Lower lobe of right lung (tissue), 2 donors: ENCODE data around the gene PSD4. TPM values are rescaled to one million over a fixed set of nuclear protein-coding genes. Genes with fewer than 3 reads are reported as not detected.
A peak's percentile ranks its signal among the peaks of the same experiment; 100 is the strongest.

Experiments used
- ATAC-seq, 2 donors: fragments of 200-7000 bp; cut with Tn5 transposase; one replicate each; pipeline ENCODE4 v1.9.1; 2020 to 2022; ENCODE audit warnings: mild to moderate bottlenecking in 2 of 2, moderate library complexity in 2 of 2
- DNase-seq: peaks from one replicate; pipeline ENCODE4 v3.0.0-alpha.2; 2020
- H3K27ac ChIP-seq: fragments of 200-600 bp; one replicate; pipeline ENCODE4 v1.8.0; 2022
- H3K27me3 ChIP-seq: fragments of 200-600 bp; one replicate; pipeline ENCODE4 v1.8.0; 2022; ENCODE audit warnings: low read depth
- H3K36me3 ChIP-seq: fragments of 200-600 bp; one replicate; pipeline ENCODE4 v1.8.0; 2022; ENCODE audit warnings: mild to moderate bottlenecking
- H3K4me1 ChIP-seq: fragments of 200-600 bp; one replicate; pipeline ENCODE4 v1.8.0; 2022
- H3K4me3 ChIP-seq: fragments of 200-600 bp; one replicate; pipeline ENCODE4 v1.8.0; 2022; ENCODE audit warnings: mild to moderate bottlenecking
- H3K9me3 ChIP-seq: fragments of 200-600 bp; one replicate; pipeline ENCODE4 v1.8.0; 2022
- intact Hi-C: fragments of 100-400 bp; cut with DNase I; formaldehyde crosslinking; loops from one replicate; pipeline ENCODE4 v1.11.0; 2022
- total RNA-seq: library from RNA; stranded (reverse); fragmentation: NEBNext Ultra II Directional; extraction: Animal tissue kit (Norgen Biotek cat#: 25700); gene quantifications from one replicate; pipeline ENCODE4 v1.2.1, GENCODE V29; 2021
- TF ChIP-seq, protein P1 (sequence below): fragments of 200-600 bp; IDR thresholded peaks from one replicate; pipeline ENCODE4 v1.8.0; 2022; ENCODE audit warnings: antibody characterized with exemption, mild to moderate bottlenecking
- donor health status: DM: no; HTN: yes; CAD: no; lungs with severe emphysema.

The PSD4 gene
- total RNA-seq, 1 donor from 2014 or later, result 43.2 TPM

DNA sequence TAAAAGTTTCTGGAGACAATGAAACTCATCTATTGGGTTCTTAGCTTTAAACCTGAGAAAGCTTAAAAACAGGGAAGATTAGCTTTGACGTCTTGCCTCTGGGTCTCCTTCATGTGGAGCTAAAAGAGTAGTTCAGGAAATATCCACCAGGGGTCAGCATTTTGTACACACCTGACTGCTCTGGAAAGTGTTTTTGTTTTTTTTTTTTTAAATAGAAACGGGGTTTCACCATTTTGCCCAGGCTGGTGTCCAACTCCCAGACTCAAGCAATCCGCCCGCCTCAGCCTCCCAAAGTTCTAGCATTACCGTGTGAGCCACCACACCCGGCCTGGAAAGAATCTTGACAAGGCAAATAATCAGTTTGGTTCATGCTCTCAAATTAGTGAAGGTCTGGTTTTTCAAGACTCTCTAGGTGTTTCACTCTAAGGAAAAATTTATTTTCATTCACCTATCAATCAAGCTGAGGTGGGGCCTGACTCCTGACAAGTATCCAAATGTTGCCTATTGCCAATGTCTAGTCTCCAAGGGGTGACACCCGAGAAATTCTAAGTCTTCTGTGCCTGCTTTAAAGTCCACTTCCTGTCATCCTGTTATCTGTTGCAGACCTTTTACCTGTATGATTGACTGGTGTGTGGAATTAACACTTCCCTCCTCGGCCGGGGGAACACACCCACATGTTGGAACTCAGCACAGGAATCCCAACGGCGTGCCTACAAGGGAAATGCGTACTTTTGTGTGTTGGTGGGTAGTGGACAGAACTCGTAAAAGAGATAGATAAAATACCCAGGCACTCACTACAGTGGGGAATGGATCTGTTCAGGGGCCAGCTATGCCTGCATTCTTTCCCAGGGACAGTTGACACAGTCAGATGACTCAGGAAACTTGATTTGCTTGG lies 35.1 kb upstream of the PSD4 start:
- Histone ChIP-seq H3K27ac (no peak overlapping the region), H3K27me3 (no peaks in the 10 kb centered on the region), H3K4me1 (no peaks in the 10 kb centered on the region), H3K9me3 (no peaks in the 10 kb centered on the region), H3K4me3 (no peak overlapping the region), H3K36me3 (no peaks in the 10 kb centered on the region)
- TF ChIP-seq, protein P1, sequence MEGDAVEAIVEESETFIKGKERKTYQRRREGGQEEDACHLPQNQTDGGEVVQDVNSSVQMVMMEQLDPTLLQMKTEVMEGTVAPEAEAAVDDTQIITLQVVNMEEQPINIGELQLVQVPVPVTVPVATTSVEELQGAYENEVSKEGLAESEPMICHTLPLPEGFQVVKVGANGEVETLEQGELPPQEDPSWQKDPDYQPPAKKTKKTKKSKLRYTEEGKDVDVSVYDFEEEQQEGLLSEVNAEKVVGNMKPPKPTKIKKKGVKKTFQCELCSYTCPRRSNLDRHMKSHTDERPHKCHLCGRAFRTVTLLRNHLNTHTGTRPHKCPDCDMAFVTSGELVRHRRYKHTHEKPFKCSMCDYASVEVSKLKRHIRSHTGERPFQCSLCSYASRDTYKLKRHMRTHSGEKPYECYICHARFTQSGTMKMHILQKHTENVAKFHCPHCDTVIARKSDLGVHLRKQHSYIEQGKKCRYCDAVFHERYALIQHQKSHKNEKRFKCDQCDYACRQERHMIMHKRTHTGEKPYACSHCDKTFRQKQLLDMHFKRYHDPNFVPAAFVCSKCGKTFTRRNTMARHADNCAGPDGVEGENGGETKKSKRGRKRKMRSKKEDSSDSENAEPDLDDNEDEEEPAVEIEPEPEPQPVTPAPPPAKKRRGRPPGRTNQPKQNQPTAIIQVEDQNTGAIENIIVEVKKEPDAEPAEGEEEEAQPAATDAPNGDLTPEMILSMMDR, result peak; percentile 80
- intact Hi-C loops, result no loop called here
- peak; percentile 87 to 88 for ATAC-seq
- no peak for DNase-seq

DNA sequence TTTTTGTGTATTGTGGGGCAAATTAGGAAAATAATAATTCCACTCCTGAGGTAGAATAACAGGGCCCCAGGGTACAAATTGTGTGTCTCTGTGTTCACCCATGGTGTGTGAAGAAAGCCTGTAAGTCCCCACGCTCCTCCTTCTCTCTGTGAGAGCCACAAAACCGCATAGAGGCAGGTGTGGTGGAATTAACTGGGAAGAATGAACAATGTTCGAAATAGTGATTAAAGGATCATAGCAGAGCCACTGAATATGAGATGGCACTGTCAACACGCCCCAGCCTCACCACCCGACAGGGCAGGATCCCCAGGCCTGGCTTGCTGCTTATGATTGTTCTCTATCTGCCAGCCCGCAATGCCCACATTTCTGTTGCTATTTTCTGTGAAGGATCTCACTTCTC lies 32.3 kb upstream of the PSD4 start:
- DNase-seq (no peak), ATAC-seq (no peak)
- TF ChIP-seq, protein P1, result no peak
- intact Hi-C loops, result no loop called here
- H3K4me1 ChIP-seq, result no peaks in the 10 kb centered on the region
- no peaks in the 10 kb centered on the region for H3K9me3 ChIP-seq
- H3K27me3 ChIP-seq, result no peaks in the 10 kb centered on the region
- no peaks in the 10 kb centered on the region for H3K36me3 ChIP-seq
- no peak overlapping the region for H3K4me3 ChIP-seq
- no peak overlapping the region for H3K27ac ChIP-seq

- Histone ChIP-seq H3K27me3 (no peaks in the 10 kb centered on the region), H3K27ac (no peak overlapping the region), H3K4me3 (no peak overlapping the region), H3K9me3 (no peaks in the 10 kb centered on the region), H3K36me3 (no peaks in the 10 kb centered on the region), H3K4me1 (no peaks in the 10 kb centered on the region)
- DNase-seq, result no peak
- TF ChIP-seq, protein P1, result no peak
- intact Hi-C loops, result no loop called here
- ATAC-seq, result no peak
Observed at GRCh38 chr2:113142290-113142689, 31.5 kb upstream of the PSD4 start.

GRCh38 chr2:113144259-113144658 lies 29.5 kb upstream of the PSD4 start:
- H3K27ac ChIP-seq, result no peak overlapping the region
- DNase-seq, result no peak
- no peaks in the 10 kb centered on the region for H3K36me3 ChIP-seq
- H3K4me3 ChIP-seq, result no peak overlapping the region
- H3K4me1 ChIP-seq, result no peaks in the 10 kb centered on the region
- TF ChIP-seq, protein P1, result no peak
- intact Hi-C loops, result no loop called here
- no peak for ATAC-seq
- no peaks in the 10 kb centered on the region for H3K9me3 ChIP-seq
- no peaks in the 10 kb centered on the region for H3K27me3 ChIP-seq

DNA sequence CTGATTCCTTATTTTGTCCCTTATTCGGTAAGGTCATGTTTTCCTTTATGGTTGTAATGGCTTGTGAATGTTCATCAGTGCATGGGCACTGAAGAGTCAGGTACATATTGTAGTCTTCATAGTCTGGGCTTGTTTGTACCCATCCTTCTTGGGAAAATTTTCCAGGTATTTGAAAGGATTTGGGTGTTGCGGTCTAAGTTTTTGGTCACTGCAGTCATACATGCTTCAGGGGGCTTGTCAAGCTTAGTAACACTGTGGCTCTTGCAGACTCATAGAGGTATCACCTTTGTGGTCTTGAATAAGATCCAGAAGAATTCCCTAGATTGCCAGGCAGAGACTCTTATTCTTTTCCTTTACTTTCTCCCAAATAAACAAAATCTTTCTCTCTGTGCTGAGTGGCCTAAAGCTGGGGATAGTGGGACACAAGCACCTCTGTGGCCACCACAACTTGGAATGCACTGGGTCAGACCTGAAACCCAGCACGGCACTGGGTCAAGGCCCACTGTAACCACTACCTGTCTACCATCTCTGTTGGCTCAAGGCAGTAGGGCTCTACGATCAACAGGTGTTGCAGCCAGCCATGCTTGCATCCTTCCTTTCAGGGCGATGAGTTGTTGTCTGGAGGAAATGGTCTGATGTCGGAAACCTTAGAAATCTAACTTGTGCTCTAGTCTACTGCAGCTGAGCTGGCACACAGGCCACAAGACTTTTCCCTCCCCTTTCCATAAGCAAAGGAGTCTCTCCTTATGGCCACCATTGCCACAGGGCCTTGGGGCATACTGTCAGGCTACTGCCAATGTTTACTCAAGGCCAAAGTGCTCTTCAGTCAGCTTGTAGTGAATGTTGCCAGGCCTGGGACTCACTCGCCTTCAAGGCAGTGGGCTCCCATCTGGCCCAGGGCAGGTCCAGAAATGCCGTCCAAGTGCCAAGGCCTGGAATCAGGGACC lies 24.9 kb upstream of the PSD4 start:
- H3K4me1 ChIP-seq, result no peaks in the 10 kb centered on the region
- intact Hi-C loops, result no loop called here
- no peak overlapping the region for H3K27ac ChIP-seq
- ATAC-seq (no peak), DNase-seq (no peak)
- TF ChIP-seq, protein P1, result no peak
- H3K9me3 ChIP-seq, result no peaks in the 10 kb centered on the region
- H3K27me3 ChIP-seq, result no peaks in the 10 kb centered on the region
- no peaks in the 10 kb centered on the region for H3K36me3 ChIP-seq
- H3K4me3 ChIP-seq, result no peak overlapping the region
